Ishikawa (cell line): ENCODE data around the gene TLE6.

Experiments used
- CREB1 ChIP-seq: IDR thresholded peaks from 2 replicates; pipeline ENCODE4 v1.6.1; 2012; ENCODE audit warnings: low read depth
- EGR1 ChIP-seq: IDR thresholded peaks from 2 replicates; pipeline ENCODE4 v1.6.1; 2012
- EP300 ChIP-seq: IDR thresholded peaks from 2 replicates; pipeline ENCODE4 v1.6.1; 2012; ENCODE audit warnings: borderline replicate concordance
- FOXM1 ChIP-seq: IDR thresholded peaks from 2 replicates; pipeline ENCODE4 v1.6.1; 2012; ENCODE audit warnings: low read depth, borderline replicate concordance
- MAX ChIP-seq: IDR thresholded peaks from 2 replicates; pipeline ENCODE4 v1.6.1; 2012
- RAD21 ChIP-seq: IDR thresholded peaks from 2 replicates; pipeline ENCODE4 v1.6.1; 2012; ENCODE audit warnings: low read depth
- REST ChIP-seq: IDR thresholded peaks from 2 replicates; pipeline ENCODE4 v1.6.1; 2012; ENCODE audit warnings: low read depth, mild to moderate bottlenecking
- TAF1 ChIP-seq: IDR thresholded peaks from 2 replicates; pipeline ENCODE4 v1.6.1; 2012; ENCODE audit warnings: low read depth, mild to moderate bottlenecking
- TCF12 ChIP-seq: IDR thresholded peaks from 2 replicates; pipeline ENCODE4 v1.6.1; 2012; ENCODE audit warnings: low read depth
- TEAD4 ChIP-seq: IDR thresholded peaks from 2 replicates; pipeline ENCODE4 v1.6.1; 2012
- USF1 ChIP-seq: IDR thresholded peaks from 2 replicates; pipeline ENCODE4 v1.6.1; 2012
- YY1 ChIP-seq: IDR thresholded peaks from 2 replicates; pipeline ENCODE4 v1.6.1; 2012; ENCODE audit warnings: low read depth
- ZBTB7A ChIP-seq: IDR thresholded peaks from 2 replicates; pipeline ENCODE4 v1.6.1; 2012; ENCODE audit warnings: low read depth

- no peak for TF ChIP-seq EP300
- TF ChIP-seq FOXM1: no peak
- no peak for TF ChIP-seq REST
- no peak for TF ChIP-seq YY1
- TF ChIP-seq MAX: no peak
- no peak for TF ChIP-seq RAD21
- no peak for TF ChIP-seq USF1
- TF ChIP-seq EGR1: no peak
- no peak for TF ChIP-seq ZBTB7A
- no peak for TF ChIP-seq TEAD4
- no peak for TF ChIP-seq CREB1
- no peak for TF ChIP-seq TAF1
- no peak for TF ChIP-seq TCF12
Measured at GRCh38 chr19:2942928-2943640, 34.3 kb upstream of the TLE6 start.
